SK-MEL-5 (cell line): ENCODE measurements around the gene ADNP2. TPM values are rescaled to one million over a fixed set of nuclear protein-coding genes. Genes with fewer than 3 reads are reported as not detected.

Source experiments
- DNase-seq: peaks from one replicate; pipeline ENCODE4 v3.0.0-alpha.2; 2016; ENCODE audit warnings: low read depth, low spot score
- in situ Hi-C: cut with HindIII; loops from 2 replicates; pipeline ENCODE4 v1.10.0; 2016; ENCODE audit warnings: low sequenced_read_pairs, high pct_unique_total_duplicates, low pct_unique_long_range_greater_than_20kb
- total RNA-seq: library from RNA; depleted of rRNA; stranded (reverse); fragments of >200 nt; shearing (Covaris generic); gene quantifications from 2 replicates; pipeline ENCODE4 v1.2.3, GENCODE V29; 2014

ADNP2 gene
- total RNA-seq, 1 experiment from 2014 or later, result 13.3 TPM

- in situ Hi-C loops, result no loop called here
- no peak for DNase-seq
These were observed 5.8 kb upstream of the ADNP2 start for GRCh38 chr18:80103231-80103630.

- no peak for DNase-seq
- in situ Hi-C loops, result no loop called here
These were observed 4.7 kb upstream of the ADNP2 start for GRCh38 chr18:80104364-80104779.

- no peak for DNase-seq
- in situ Hi-C loops, result no loop called here
These were observed 3.5 kb upstream of the ADNP2 start for GRCh38 chr18:80105369-80106167.

- in situ Hi-C loops, result no loop called here
- no peak for DNase-seq
These were observed 2.5 kb upstream of the ADNP2 start for GRCh38 chr18:80106482-80107051.

- no peak for DNase-seq
- in situ Hi-C loops, result no loop called here
These were observed 1.6 kb upstream of the ADNP2 start for GRCh38 chr18:80107426-80107825.

- in situ Hi-C loops, result no loop called here
- no peak for DNase-seq
These were observed 933 bp upstream of the ADNP2 start for GRCh38 chr18:80108121-80108536.

GRCh38 chr18:80109676-80110078 lies 615 bp downstream of the ADNP2 start:
- in situ Hi-C loops, result no loop called here
- DNase-seq, result peak; percentile 41

- in situ Hi-C loops, result no loop called here
- no peak for DNase-seq
These were observed 3.7 kb downstream of the ADNP2 start for GRCh38 chr18:80112624-80113248.

GRCh38 chr18:80115035-80115434 lies 6.0 kb downstream of the ADNP2 start:
- DNase-seq, result no peak
- in situ Hi-C loops, result no loop called here

GRCh38 chr18:80119111-80119510 lies 10.0 kb downstream of the ADNP2 start:
- in situ Hi-C loops, result no loop called here
- no peak for DNase-seq

GRCh38 chr18:80120932-80121331 lies 11.9 kb downstream of the ADNP2 start:
- DNase-seq, result no peak
- in situ Hi-C loops, result no loop called here

GRCh38 chr18:80124131-80124530 lies 15.1 kb downstream of the ADNP2 start:
- in situ Hi-C loops, result no loop called here
- DNase-seq, result no peak

- in situ Hi-C loops, result no loop called here
- DNase-seq, result no peak
These were observed 17.7 kb downstream of the ADNP2 start for GRCh38 chr18:80126797-80127196.

- in situ Hi-C loops, result no loop called here
- no peak for DNase-seq
These were observed 18.6 kb downstream of the ADNP2 start for GRCh38 chr18:80127635-80128034.

- no peak for DNase-seq
- in situ Hi-C loops, result no loop called here
These were observed 20.8 kb downstream of the ADNP2 start for GRCh38 chr18:80129672-80130367.

- no peak for DNase-seq
These were observed 21.5 kb downstream of the ADNP2 start for GRCh38 chr18:80130555-80130954.

GRCh38 chr18:80132180-80132812 lies 23.2 kb downstream of the ADNP2 start:
- DNase-seq, result no peak
- in situ Hi-C loops, result no loop called here

More at GRCh38 chr18:80130555-80130954, 21.5 kb downstream of the ADNP2 start:
- in situ Hi-C loops, result no loop called here

GRCh38 chr18:80133124-80133523 lies 24.1 kb downstream of the ADNP2 start:
- DNase-seq, result peak; percentile 15
- in situ Hi-C loops, result no loop called here
